B cell (primary cell): ENCODE measurements around the gene CRNKL1. TPM values are rescaled to one million over a fixed set of nuclear protein-coding genes. Genes with fewer than 3 reads are reported as not detected.

Experiments used
- ATAC-seq: fragments of 200-7000 bp; cut with Tn5 transposase; one replicate; pipeline ENCODE4 v1.10.0; 2021; ENCODE audit warnings: low read depth, mild to moderate bottlenecking, moderate number of reproducible peaks, moderate library complexity
- CTCF ChIA-PET: fragments of 350-600 bp; sonication (Branson Sonifier 250); formaldehyde crosslinking; loops from one replicate; lab custom pipeline; 2021; ENCODE audit warnings: antibody characterized with exemption, inconsistent platforms; lab: Charles Lee
- POLR2A ChIA-PET: fragments of 350-600 bp; sonication (Branson Sonifier 250); formaldehyde crosslinking; loops from one replicate; lab custom pipeline; 2021; ENCODE audit warnings: antibody characterized with exemption; lab: Charles Lee
- DNase-seq: peaks from one replicate; pipeline ENCODE4 v3.0.0; 2013
- H2AFZ ChIP-seq: 2 replicates; pipeline ENCODE4 v1.6.1; 2012; ENCODE audit warnings: mild to moderate bottlenecking, low read depth, low read length; ENCODE audit not compliant: insufficient read depth, poor library complexity, severe bottlenecking
- H3K27ac ChIP-seq, 2 donors: 1 replicate in 1 of 2; 2 replicates in 1 of 2; pipeline ENCODE4 v1.5.1; 2012 to 2013; ENCODE audit warnings: low read length in 2 of 2, mild to moderate bottlenecking in 2 of 2, moderate library complexity in 1 of 2
- H3K27me3 ChIP-seq, 4 experiments: fragments of 200-600 bp in 1 of 4; sonication (generic) in 1 of 4; replicated peaks in 1 of 4; 1 replicate in 2 of 4; 2 replicates in 2 of 4; pipeline versions ENCODE4 v1.6.1 to v1.7.0; 2013 to 2016; ENCODE audit warnings: low read length in 3 of 4, mild to moderate bottlenecking in 2 of 4, mixed read lengths in 1 of 4, moderate library complexity in 1 of 4; ENCODE audit not compliant: insufficient read depth in 4 of 4, control insufficient read depth in 3 of 4; ENCODE audit errors: control extremely low read depth in 1 of 4
- H3K36me3 ChIP-seq, 2 experiments: replicated peaks in 1 of 2; 1 replicate in 1 of 2; 2 replicates in 1 of 2; pipeline versions ENCODE4 v1.6.1 to v1.7.1; 2013; ENCODE audit warnings: low read length in 1 of 2; ENCODE audit not compliant: insufficient read depth in 2 of 2, control insufficient read depth in 1 of 2; ENCODE audit errors: control extremely low read depth in 1 of 2, extremely low read depth in 1 of 2
- H3K4me1 ChIP-seq, 2 donors: fragments of 200-600 bp in 1 of 2; sonication (generic) in 1 of 2; 1 replicate in 1 of 2; 2 replicates in 1 of 2; pipeline versions ENCODE4 v1.5.1 to v1.6.1; 2013 to 2017; ENCODE audit warnings: low read length in 2 of 2; ENCODE audit not compliant: control insufficient read depth in 2 of 2, insufficient read depth in 2 of 2
- H3K4me2 ChIP-seq: replicated peaks from 2 replicates; pipeline ENCODE3; 2012; ENCODE audit warnings: mild to moderate bottlenecking, low read depth, low read length; ENCODE audit not compliant: poor library complexity, severe bottlenecking
- H3K4me3 ChIP-seq, 5 experiments: fragments of 200-600 bp in 1 of 5; sonication (generic) in 1 of 5; 1 replicate in 3 of 5; 2 replicates in 2 of 5; pipeline versions ENCODE4 v1.5.1 to v1.7.0; 2011 to 2016; ENCODE audit warnings: low read length in 4 of 5, mild to moderate bottlenecking in 4 of 5, low read depth in 2 of 5, control low read depth in 1 of 5, moderate library complexity in 1 of 5; ENCODE audit not compliant: insufficient read depth in 1 of 5; ENCODE audit errors: control extremely low read depth in 1 of 5, extremely low read depth in 1 of 5
- H3K79me2 ChIP-seq: fragments of 200-600 bp; sonication (generic); one replicate; pipeline ENCODE4 v1.6.0; 2016; ENCODE audit warnings: low read length; ENCODE audit not compliant: control insufficient read depth, insufficient read depth
- H3K9ac ChIP-seq: fragments of 200-600 bp; sonication (generic); 2 replicates; pipeline ENCODE4 v1.6.1; 2017; ENCODE audit warnings: mild to moderate bottlenecking, low read length, moderate library complexity
- H3K9me3 ChIP-seq, 3 donors: one replicate each; pipeline versions ENCODE4 v1.6.1 to v1.7.1; 2013; ENCODE audit warnings: low read length in 2 of 3; ENCODE audit not compliant: control insufficient read depth in 2 of 3, insufficient read depth in 1 of 3; ENCODE audit errors: control extremely low read depth in 1 of 3
- H4K20me1 ChIP-seq: 2 replicates; pipeline ENCODE4 v1.6.0; 2012; ENCODE audit warnings: mild to moderate bottlenecking, low read length; ENCODE audit not compliant: insufficient read depth, control insufficient read depth, poor library complexity, severe bottlenecking
- H3K27ac Mint-ChIP-seq: one replicate; pipeline ENCODE4 v1.8.0; 2021; ENCODE audit warnings: mixed read lengths
- H3K27me3 Mint-ChIP-seq: one replicate; pipeline ENCODE4 v1.8.0; 2021; ENCODE audit warnings: mixed read lengths
- H3K4me1 Mint-ChIP-seq: one replicate; pipeline ENCODE4 v1.8.0; 2021; ENCODE audit warnings: mixed read lengths
- H3K4me3 Mint-ChIP-seq: one replicate; pipeline ENCODE4 v1.8.0; 2021; ENCODE audit warnings: mixed read lengths
- H3K9me3 Mint-ChIP-seq: one replicate; pipeline ENCODE4 v1.8.0; 2022; ENCODE audit warnings: mixed read lengths; ENCODE audit not compliant: insufficient read depth
- EZH2 ChIP-seq: IDR thresholded peaks from 2 replicates; pipeline ENCODE4 v1.6.1; 2012; ENCODE audit warnings: borderline replicate concordance, low read depth, mild to moderate bottlenecking, moderate library complexity, low read length; ENCODE audit not compliant: insufficient read depth, poor library complexity, severe bottlenecking
- WGBS: methylation state at CpG from one replicate; pipeline ENCODE4 v1.1.5; 2013; ENCODE audit warnings: missing lambda C conversion rate; ENCODE audit not compliant: insufficient coverage; 5-methylcytosine and 5-hydroxymethylcytosine counted together
- intact Hi-C: fragments of 100-400 bp; cut with micrococcal nuclease; formaldehyde crosslinking; loops from one replicate; pipeline ENCODE4 v1.10.0; 2022
- polyA plus RNA-seq: library from polyadenylated mRNA; depleted of rRNA; stranded (reverse); fragments of >200 nt; gene quantifications from 2 replicates; pipeline ENCODE4 v1.2.3, GENCODE V29; 2012
- total RNA-seq, 2 donors: library from RNA; stranded (reverse); fragments of 120-200 nt in 1 of 2; gene quantifications; 1 replicate in 1 of 2; 2 replicates in 1 of 2; pipeline versions ENCODE4 v1.2.3 to v1.2.4, GENCODE V29; 2013 to 2022
- TF ChIP-seq, protein P1 (sequence below): fragments of 200-600 bp; IDR thresholded peaks from one replicate; pipeline ENCODE4 v1.8.0; 2022; ENCODE audit warnings: antibody characterized with exemption, mild to moderate bottlenecking

Gene CRNKL1
- total and polyA plus RNA-seq, 2 donors (not counting 1 experiment from before 2014, with no cell fraction given), result 3.9 to 25.5 TPM

GRCh38 chr20:20096421-20096820, 44.2 kb upstream of the CRNKL1 start:
- TF ChIP-seq, protein P1, sequence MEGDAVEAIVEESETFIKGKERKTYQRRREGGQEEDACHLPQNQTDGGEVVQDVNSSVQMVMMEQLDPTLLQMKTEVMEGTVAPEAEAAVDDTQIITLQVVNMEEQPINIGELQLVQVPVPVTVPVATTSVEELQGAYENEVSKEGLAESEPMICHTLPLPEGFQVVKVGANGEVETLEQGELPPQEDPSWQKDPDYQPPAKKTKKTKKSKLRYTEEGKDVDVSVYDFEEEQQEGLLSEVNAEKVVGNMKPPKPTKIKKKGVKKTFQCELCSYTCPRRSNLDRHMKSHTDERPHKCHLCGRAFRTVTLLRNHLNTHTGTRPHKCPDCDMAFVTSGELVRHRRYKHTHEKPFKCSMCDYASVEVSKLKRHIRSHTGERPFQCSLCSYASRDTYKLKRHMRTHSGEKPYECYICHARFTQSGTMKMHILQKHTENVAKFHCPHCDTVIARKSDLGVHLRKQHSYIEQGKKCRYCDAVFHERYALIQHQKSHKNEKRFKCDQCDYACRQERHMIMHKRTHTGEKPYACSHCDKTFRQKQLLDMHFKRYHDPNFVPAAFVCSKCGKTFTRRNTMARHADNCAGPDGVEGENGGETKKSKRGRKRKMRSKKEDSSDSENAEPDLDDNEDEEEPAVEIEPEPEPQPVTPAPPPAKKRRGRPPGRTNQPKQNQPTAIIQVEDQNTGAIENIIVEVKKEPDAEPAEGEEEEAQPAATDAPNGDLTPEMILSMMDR, result no peak
- no peak for TF ChIP-seq EZH2
- no peak overlapping the region for H3K4me3 Mint-ChIP-seq
- H3K4me1 Mint-ChIP-seq, result no peaks in the 10 kb centered on the region
- no peak overlapping the region for H3K27ac Mint-ChIP-seq
- H3K4me1 ChIP-seq, result no peaks in the 10 kb centered on the region
- ATAC-seq, result no peak
- no peaks in the 10 kb centered on the region for H3K79me2 ChIP-seq
- no peak overlapping the region for H2AFZ ChIP-seq
- 98% methylated on average over 9 of the region's 11 CpGs for WGBS
- intact Hi-C loops, result no loop called here
- CTCF ChIA-PET, result interaction anchor here (0.7 kb wide), 1 partner anchor 486 kb away, joined by 3 read pairs; no protein-coding TSS in a partner anchor
- H3K27me3 ChIP-seq, result no peaks in the 10 kb centered on the region
- H3K9me3 ChIP-seq, result no peaks in the 10 kb centered on the region
- H3K4me3 ChIP-seq, result no peak overlapping the region
- no peaks in the 10 kb centered on the region for H4K20me1 ChIP-seq
- DNase-seq, result no peak
- no peak overlapping the region for H3K9ac ChIP-seq
- H3K36me3 ChIP-seq, result no peaks in the 10 kb centered on the region
- peaks cover 18% of the 10 kb centered on the region for H3K27me3 Mint-ChIP-seq
- POLR2A ChIA-PET, result no interaction called here
- no peak overlapping the region for H3K4me2 ChIP-seq
- no peaks in the 10 kb centered on the region for H3K9me3 Mint-ChIP-seq
- no peak overlapping the region for H3K27ac ChIP-seq

- Mint-ChIP-seq H3K4me1 (no peaks in the 10 kb centered on the region), H3K9me3 (no peaks in the 10 kb centered on the region), H3K27ac (no peak overlapping the region), H3K27me3 (peaks cover 24% of the 10 kb centered on the region), H3K4me3 (no peak overlapping the region)
- Histone ChIP-seq H3K4me3 (no peak overlapping the region), H3K36me3 (no peaks in the 10 kb centered on the region), H3K4me1 (no peaks in the 10 kb centered on the region), H2AFZ (no peak overlapping the region), H3K4me2 (no peak overlapping the region), H3K9ac (no peak overlapping the region), H3K27me3 (peaks cover 0 to 4% (median 0%) of the 10 kb centered on the region in 4 experiments), H4K20me1 (no peaks in the 10 kb centered on the region), H3K79me2 (no peaks in the 10 kb centered on the region), H3K27ac (no peak overlapping the region), H3K9me3 (no peaks in the 10 kb centered on the region)
- POLR2A ChIA-PET, result no interaction called here
- ATAC-seq (no peak), DNase-seq (no peak)
- WGBS, result 95% methylated on average over 9 of the region's 10 CpGs
- TF ChIP-seq, protein P1, result no peak
- CTCF ChIA-PET, result no interaction called here
- intact Hi-C loops, result no loop called here
These were observed 43.0 kb upstream of the CRNKL1 start for GRCh38 chr20:20095114-20095872.
